ENCODE measurements around the gene FNDC3B. TPM values are rescaled to one million over a fixed set of nuclear protein-coding genes. Genes with fewer than 3 reads are reported as not detected.
"Not testable (repeated sequence)": the region's sequence is repeated elsewhere in the genome, so short reads cannot be mapped to it uniquely, and the experiment has no call there.

The FNDC3B gene
- total RNA-seq, 1 donor from 2014 or later, result 9.3 TPM

DNA sequence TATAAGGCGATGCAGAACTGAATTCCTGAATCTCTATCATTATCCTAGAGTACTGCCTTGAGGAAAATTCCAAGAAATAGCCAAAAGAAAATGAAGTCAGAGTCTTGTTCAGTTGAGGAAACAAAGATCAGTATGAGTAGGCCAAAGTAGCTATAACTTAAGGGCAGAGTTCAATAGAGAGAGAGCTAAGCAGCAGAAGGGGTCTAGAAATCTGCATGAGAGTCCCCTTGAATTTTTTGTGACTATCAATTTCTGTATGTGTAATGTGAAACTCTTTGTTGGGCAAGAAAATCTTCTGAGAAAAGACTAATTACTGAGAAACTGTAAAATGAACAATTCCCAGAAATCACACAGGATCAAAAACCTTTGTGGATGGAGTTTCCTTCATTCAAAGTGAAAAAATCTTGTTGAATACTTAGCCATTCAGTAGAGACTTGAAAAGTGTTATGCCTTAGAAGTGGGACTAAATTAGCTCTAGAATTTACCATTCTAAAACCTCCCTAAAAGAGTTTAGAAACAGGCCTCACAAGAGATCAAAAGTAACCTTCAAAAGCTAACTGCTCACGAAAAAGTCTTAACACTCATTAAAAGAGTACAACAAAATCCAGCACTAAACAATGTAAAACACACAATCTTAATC is 43.1 kb upstream of the FNDC3B start:
- Mint-ChIP-seq H3K27me3 (peaks cover 9% of the 10 kb centered on the region), H3K36me3 (ENCODE audit: low read depth) (no peaks in the 10 kb centered on the region), H3K4me3 (no peak overlapping the region), H3K9me3 (no peaks in the 10 kb centered on the region), H3K4me1 (no peaks in the 10 kb centered on the region), H3K27ac (no peak overlapping the region)
- TF ChIP-seq, protein P1, sequence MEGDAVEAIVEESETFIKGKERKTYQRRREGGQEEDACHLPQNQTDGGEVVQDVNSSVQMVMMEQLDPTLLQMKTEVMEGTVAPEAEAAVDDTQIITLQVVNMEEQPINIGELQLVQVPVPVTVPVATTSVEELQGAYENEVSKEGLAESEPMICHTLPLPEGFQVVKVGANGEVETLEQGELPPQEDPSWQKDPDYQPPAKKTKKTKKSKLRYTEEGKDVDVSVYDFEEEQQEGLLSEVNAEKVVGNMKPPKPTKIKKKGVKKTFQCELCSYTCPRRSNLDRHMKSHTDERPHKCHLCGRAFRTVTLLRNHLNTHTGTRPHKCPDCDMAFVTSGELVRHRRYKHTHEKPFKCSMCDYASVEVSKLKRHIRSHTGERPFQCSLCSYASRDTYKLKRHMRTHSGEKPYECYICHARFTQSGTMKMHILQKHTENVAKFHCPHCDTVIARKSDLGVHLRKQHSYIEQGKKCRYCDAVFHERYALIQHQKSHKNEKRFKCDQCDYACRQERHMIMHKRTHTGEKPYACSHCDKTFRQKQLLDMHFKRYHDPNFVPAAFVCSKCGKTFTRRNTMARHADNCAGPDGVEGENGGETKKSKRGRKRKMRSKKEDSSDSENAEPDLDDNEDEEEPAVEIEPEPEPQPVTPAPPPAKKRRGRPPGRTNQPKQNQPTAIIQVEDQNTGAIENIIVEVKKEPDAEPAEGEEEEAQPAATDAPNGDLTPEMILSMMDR (IDR thresholded peaks at IDR 0.05), result no peak
- POLR2A ChIA-PET, result no interaction called here
- CTCF ChIA-PET, result no interaction called here
- intact Hi-C loops (cut with micrococcal nuclease), result no loop called here
- ATAC-seq (ENCODE audit: low read depth) (no peak), DNase-seq (no peak)

DNA sequence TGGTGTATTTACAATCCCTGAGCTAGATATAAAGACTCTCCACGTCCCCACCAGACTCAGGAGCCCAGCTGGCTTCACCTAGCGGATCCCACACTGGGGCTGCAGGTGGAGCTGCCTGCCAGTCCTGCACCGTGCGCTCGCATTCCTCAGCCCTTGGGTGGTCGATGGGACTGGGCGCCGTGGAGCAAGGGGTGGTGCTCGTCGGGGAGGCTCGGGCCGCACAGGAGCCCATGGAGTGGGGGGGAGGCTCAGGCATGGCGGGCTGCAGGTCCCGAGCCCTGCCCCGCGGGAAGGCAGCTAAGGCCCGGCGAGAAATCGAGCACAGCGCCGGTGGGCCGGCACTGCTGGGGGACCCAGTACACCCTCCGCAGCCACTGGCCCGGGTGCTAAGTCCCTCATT is 40.6 kb upstream of the FNDC3B start:
- CTCF ChIA-PET; H3K27me3 Mint-ChIP-seq; H3K27ac Mint-ChIP-seq; H3K9me3 Mint-ChIP-seq; H3K36me3 Mint-ChIP-seq (ENCODE audit: low read depth); H3K4me3 Mint-ChIP-seq; ATAC-seq (ENCODE audit: low read depth); H3K4me1 Mint-ChIP-seq; DNase-seq; POLR2A ChIA-PET; intact Hi-C loops (cut with micrococcal nuclease): not testable (repeated sequence)

DNA sequence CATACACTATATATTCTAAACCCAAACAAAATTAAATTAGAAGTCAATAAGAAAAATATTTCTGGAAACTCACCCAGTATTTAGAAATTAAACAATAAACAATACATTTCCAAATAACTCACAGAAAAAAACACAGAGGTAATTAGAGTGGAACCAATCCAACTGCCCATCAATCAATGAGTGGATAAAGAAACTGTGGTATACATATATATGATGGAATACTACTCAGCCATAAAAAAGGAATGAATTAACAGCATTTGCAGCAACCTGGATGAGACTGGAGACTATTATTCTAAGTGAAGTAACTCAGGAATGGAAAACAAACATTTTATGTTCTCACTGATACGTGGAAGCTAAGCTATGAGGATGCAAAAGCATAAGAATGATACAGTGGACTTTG is 37.8 kb upstream of the FNDC3B start:
- ATAC-seq (ENCODE audit: low read depth); H3K27me3 Mint-ChIP-seq; CTCF ChIA-PET; H3K4me1 Mint-ChIP-seq; H3K4me3 Mint-ChIP-seq; H3K36me3 Mint-ChIP-seq (ENCODE audit: low read depth); H3K27ac Mint-ChIP-seq; POLR2A ChIA-PET; H3K9me3 Mint-ChIP-seq; DNase-seq; intact Hi-C loops (cut with micrococcal nuclease): not testable (repeated sequence)

DNA sequence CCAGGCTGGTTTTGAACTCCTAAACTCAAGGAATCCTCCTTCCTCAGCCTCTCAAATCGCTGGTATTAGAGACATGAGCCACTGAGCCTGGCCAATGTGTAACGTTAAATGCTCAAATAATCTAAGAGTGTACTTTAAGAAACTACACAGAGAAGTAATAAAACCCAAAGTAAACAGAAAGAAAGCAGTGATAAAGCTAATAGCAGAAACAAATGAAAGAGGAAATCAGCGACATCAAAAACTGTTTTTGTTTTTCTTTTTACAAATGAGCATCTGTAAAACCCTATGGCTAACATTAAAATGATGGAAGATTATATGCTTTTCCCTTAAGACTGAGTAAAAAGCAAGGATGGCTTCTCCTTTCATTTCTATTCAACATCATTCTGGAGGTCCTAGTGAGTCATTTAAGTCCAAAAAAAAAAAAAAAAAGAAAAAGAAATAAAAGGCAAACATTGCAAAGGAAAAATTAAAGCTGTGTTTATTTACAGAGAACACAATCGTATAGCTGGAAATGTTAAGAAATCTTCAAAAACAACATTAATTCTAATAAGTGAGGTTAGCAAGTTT is 36.8 kb upstream of the FNDC3B start:
- Mint-ChIP-seq H3K4me3 (no peak overlapping the region), H3K4me1 (no peaks in the 10 kb centered on the region), H3K9me3 (peaks cover 4% of the 10 kb centered on the region), H3K36me3 (ENCODE audit: low read depth) (no peaks in the 10 kb centered on the region), H3K27me3 (peaks cover 2% of the 10 kb centered on the region), H3K27ac (no peak overlapping the region)
- ATAC-seq (ENCODE audit: low read depth) (no peak), DNase-seq (no peak)
- POLR2A ChIA-PET, result no interaction called here
- TF ChIP-seq, protein P1 (IDR thresholded peaks at IDR 0.05), result no peak
- CTCF ChIA-PET, result no interaction called here
- intact Hi-C loops (cut with micrococcal nuclease), result no loop called here

DNA sequence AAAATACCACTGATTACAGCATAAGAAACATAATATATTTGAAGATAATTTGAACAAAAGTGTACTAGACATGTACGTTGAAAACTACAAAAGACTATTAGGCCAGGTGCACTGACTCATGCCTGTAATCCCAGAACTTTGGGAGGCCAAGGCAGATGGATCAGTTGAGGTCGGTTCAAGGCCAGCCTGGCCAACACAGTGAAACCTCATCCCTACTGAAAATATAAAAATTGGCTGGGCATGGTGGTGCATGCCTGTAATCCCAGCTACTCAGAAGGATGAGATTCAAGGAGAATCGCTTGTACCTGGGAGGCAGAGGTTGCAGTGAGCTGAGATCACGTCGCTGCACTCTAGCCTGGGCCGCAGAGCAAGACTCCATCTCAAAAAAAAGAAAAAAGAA is 36.2 kb upstream of the FNDC3B start:
- Mint-ChIP-seq H3K27ac (no peak overlapping the region), H3K4me1 (no peaks in the 10 kb centered on the region), H3K27me3 (peaks cover 2% of the 10 kb centered on the region), H3K9me3 (peaks cover 4% of the 10 kb centered on the region), H3K36me3 (ENCODE audit: low read depth) (no peaks in the 10 kb centered on the region), H3K4me3 (no peak overlapping the region)
- no peak for ATAC-seq (ENCODE audit: low read depth)
- ChIA-PET CTCF (no interaction called here), POLR2A (no interaction called here)
- intact Hi-C loops (cut with micrococcal nuclease), result no loop called here
- DNase-seq, result no peak
- TF ChIP-seq, protein P1 (IDR thresholded peaks at IDR 0.05), result no peak

DNA sequence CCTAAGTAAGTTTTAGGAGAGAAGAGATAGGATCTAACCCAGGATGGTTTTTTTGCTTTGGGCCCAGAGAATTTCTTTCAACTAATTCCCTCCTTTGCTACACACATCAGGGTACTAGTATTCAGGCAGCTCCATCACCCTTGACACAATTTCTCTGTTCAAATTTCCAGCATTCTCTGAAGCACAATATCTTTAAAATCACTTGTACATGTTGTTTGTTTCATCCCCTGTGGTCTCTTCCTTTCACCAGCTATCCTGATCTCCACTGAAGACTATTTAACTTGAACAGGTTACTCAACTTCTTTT is 32.4 kb upstream of the FNDC3B start:
- Mint-ChIP-seq H3K4me3 (no peak overlapping the region), H3K9me3 (no peaks in the 10 kb centered on the region), H3K27ac (no peak overlapping the region), H3K36me3 (ENCODE audit: low read depth) (no peaks in the 10 kb centered on the region), H3K27me3 (no peaks in the 10 kb centered on the region), H3K4me1 (no peaks in the 10 kb centered on the region)
- TF ChIP-seq, protein P1 (IDR thresholded peaks at IDR 0.05), result no peak
- ChIA-PET POLR2A (no interaction called here), CTCF (no interaction called here)
- ATAC-seq (ENCODE audit: low read depth), result no peak
- intact Hi-C loops (cut with micrococcal nuclease), result no loop called here
- no peak for DNase-seq
